IMR-90 (cell line): ENCODE results near the gene CARS2.

ENCODE experiments used
- BHLHE40 ChIP-seq: fragments of 150-350 bp; IDR thresholded peaks from 2 replicates; pipeline ENCODE4 v1.6.1; 2016; ENCODE audit warnings: mild to moderate bottlenecking, low read depth, low read length
- CTCF ChIP-seq: conservative IDR thresholded peaks from 2 replicates; pipeline ENCODE4 v1.5.1; 2012; ENCODE audit warnings: mild to moderate bottlenecking, low read depth, low read length, improper control_type of control experiment
- ELK1 ChIP-seq: fragments of 150-350 bp; IDR thresholded peaks from 2 replicates; pipeline ENCODE4 v1.6.1; 2016; ENCODE audit warnings: low read depth, mild to moderate bottlenecking, low read length, moderate library complexity, borderline replicate concordance
- FOS ChIP-seq: fragments of 150-350 bp; IDR thresholded peaks from 2 replicates; pipeline ENCODE4 v1.6.1; 2016; ENCODE audit warnings: low read depth, low read length
- MAFK ChIP-seq: IDR thresholded peaks from 2 replicates; pipeline ENCODE4 v1.6.1; 2012; ENCODE audit warnings: low read depth, low read length, improper control_type of control experiment
- MAZ ChIP-seq: IDR thresholded peaks from 2 replicates; pipeline ENCODE4 v1.6.1; 2012; ENCODE audit warnings: low read depth, mild to moderate bottlenecking, low read length, improper control_type of control experiment, moderate library complexity, borderline replicate concordance
- MXI1 ChIP-seq: IDR thresholded peaks from 2 replicates; pipeline ENCODE4 v1.6.1; 2012; ENCODE audit warnings: low read depth, mild to moderate bottlenecking, low read length, moderate library complexity, borderline replicate concordance
- POLR2A ChIP-seq: IDR thresholded peaks from 2 replicates; pipeline ENCODE4 v1.6.1; 2012; ENCODE audit warnings: mild to moderate bottlenecking, low read depth, low read length
- RAD21 ChIP-seq: IDR thresholded peaks from 2 replicates; pipeline ENCODE4 v1.6.1; 2012; ENCODE audit warnings: low read length, improper control_type of control experiment
- RFX5 ChIP-seq: IDR thresholded peaks from 2 replicates; pipeline ENCODE4 v1.8.0; 2012; ENCODE audit warnings: low read depth, mild to moderate bottlenecking, low read length, moderate library complexity

- TF ChIP-seq CTCF (no peak), RAD21 (no peak), BHLHE40 (no peak), POLR2A (no peak), MAFK (no peak), MXI1 (no peak), RFX5 (no peak), FOS (no peak), ELK1 (no peak), MAZ (no peak)
Observed at GRCh38 chr13:110637275-110637674, 68.6 kb downstream of the CARS2 start.
